OCI-LY3 (cell line): ENCODE measurements around the gene ROR1.

Experiments used
- H2AFZ ChIP-seq: fragments of 200-600, 300-600 bp; shearing (Covaris generic); 2 replicates; pipeline ENCODE4 v1.6.0; 2014; ENCODE audit warnings: antibody characterized with exemption, low read depth, low read length
- H3K27ac ChIP-seq: fragments of 200-600, 300-600 bp; sonication (generic); 2 replicates; pipeline ENCODE4 v1.5.1; 2014; ENCODE audit warnings: mild to moderate bottlenecking, low read length, moderate library complexity, mixed read lengths
- H3K27me3 ChIP-seq: fragments of 200-600, 300-600 bp; sonication (generic); 2 replicates; pipeline ENCODE4 v1.6.1; 2014; ENCODE audit warnings: low read depth, low read length, mixed read lengths
- H3K36me3 ChIP-seq: fragments of 200-600, 300-600 bp; sonication (generic); replicated peaks from 2 replicates; pipeline ENCODE3; 2014; ENCODE audit warnings: low read depth, low read length, mixed read lengths
- H3K4me1 ChIP-seq: fragments of 300-600, 200-600 bp; sonication (generic); 2 replicates; pipeline ENCODE4 v1.6.1; 2014; ENCODE audit warnings: low read length, mixed read lengths
- H3K4me2 ChIP-seq: fragments of 200-600, 300-600 bp; sonication (generic); 2 replicates; pipeline ENCODE4 v1.6.1; 2014; ENCODE audit warnings: low read length, mixed read lengths
- H3K4me3 ChIP-seq: fragments of 300-600, 200-600 bp; sonication (generic); 2 replicates; pipeline ENCODE4 v1.5.1; 2014; ENCODE audit warnings: antibody characterized with exemption, mild to moderate bottlenecking, low read length, moderate library complexity
- H3K79me2 ChIP-seq: fragments of 300-600, 200-600 bp; shearing (Covaris generic); 2 replicates; pipeline ENCODE4 v1.6.1; 2014; ENCODE audit warnings: mild to moderate bottlenecking, low read length, mixed read lengths
- H3K9ac ChIP-seq: fragments of 300-600, 200-600 bp; shearing (Covaris generic); 2 replicates; pipeline ENCODE4 v1.6.0; 2014; ENCODE audit warnings: mild to moderate bottlenecking, low read length, moderate library complexity
- H3K9me3 ChIP-seq: fragments of 200-600, 300-600 bp; shearing (Covaris generic); 2 replicates; pipeline ENCODE4 v1.6.1; 2014; ENCODE audit warnings: low read length, mixed read lengths; ENCODE audit not compliant: insufficient read depth
- H4K20me1 ChIP-seq: fragments of 200-600, 300-600 bp; sonication (generic); 2 replicates; pipeline ENCODE4 v1.6.1; 2016; ENCODE audit warnings: low read length, mixed read lengths; ENCODE audit not compliant: insufficient read depth
- CTCF ChIP-seq: fragments of 200-600, 300-600 bp; sonication (generic); IDR thresholded peaks from 2 replicates; pipeline ENCODE4 v1.5.1; 2014; ENCODE audit warnings: antibody characterized with exemption, low read length, low read depth
- EZH2phosphoT487 ChIP-seq: fragments of 200-600 bp; shearing (Covaris generic); IDR thresholded peaks from 2 replicates; pipeline ENCODE4 v1.6.1; 2018; ENCODE audit warnings: antibody characterized with exemption, mixed run types, low read depth

The ROR1 gene

GRCh38 chr1:63875636-63876035 lies 101.8 kb downstream of the ROR1 start:
- Histone ChIP-seq H2AFZ (no peak overlapping the region), H3K79me2 (no peaks in the 10 kb centered on the region), H3K4me1 (no peaks in the 10 kb centered on the region), H3K27me3 (no peaks in the 10 kb centered on the region), H3K9ac (no peak overlapping the region), H3K27ac (no peak overlapping the region), H3K4me3 (no peak overlapping the region), H3K9me3 (no peaks in the 10 kb centered on the region), H3K4me2 (no peak overlapping the region), H3K36me3 (no peaks in the 10 kb centered on the region), H4K20me1 (no peaks in the 10 kb centered on the region)
- no peak for TF ChIP-seq EZH2phosphoT487
- TF ChIP-seq CTCF: no peak

- no peak overlapping the region for H3K4me2 ChIP-seq
Measured at GRCh38 chr1:63877021-63877767, 103.4 kb downstream of the ROR1 start.

GRCh38 chr1:63877816-63878215 lies 104.0 kb downstream of the ROR1 start:
- no peak overlapping the region for H3K4me2 ChIP-seq
- no peak overlapping the region for H2AFZ ChIP-seq
- H3K4me3 ChIP-seq: no peak overlapping the region
- H3K4me1 ChIP-seq: no peaks in the 10 kb centered on the region
- no peaks in the 10 kb centered on the region for H3K79me2 ChIP-seq
- H3K9ac ChIP-seq: no peak overlapping the region
- TF ChIP-seq EZH2phosphoT487 (no peak), CTCF (no peak)
- H3K27me3 ChIP-seq: no peaks in the 10 kb centered on the region
- no peaks in the 10 kb centered on the region for H3K36me3 ChIP-seq
- H3K9me3 ChIP-seq: no peaks in the 10 kb centered on the region
- no peak overlapping the region for H3K27ac ChIP-seq
- H4K20me1 ChIP-seq: no peaks in the 10 kb centered on the region

More at GRCh38 chr1:63877021-63877767, 103.4 kb downstream of the ROR1 start:
- Histone ChIP-seq H3K9me3 (no peaks in the 10 kb centered on the region), H3K36me3 (no peaks in the 10 kb centered on the region), H2AFZ (no peak overlapping the region), H3K4me1 (no peaks in the 10 kb centered on the region), H3K27ac (no peak overlapping the region), H3K79me2 (no peaks in the 10 kb centered on the region), H4K20me1 (no peaks in the 10 kb centered on the region), H3K27me3 (no peaks in the 10 kb centered on the region), H3K9ac (no peak overlapping the region), H3K4me3 (no peak overlapping the region)
- TF ChIP-seq EZH2phosphoT487 (no peak), CTCF (no peak)

- no peak overlapping the region for H3K9ac ChIP-seq
- no peaks in the 10 kb centered on the region for H4K20me1 ChIP-seq
- no peak overlapping the region for H2AFZ ChIP-seq
- H3K9me3 ChIP-seq: no peaks in the 10 kb centered on the region
- no peak overlapping the region for H3K27ac ChIP-seq
- no peaks in the 10 kb centered on the region for H3K79me2 ChIP-seq
- H3K4me1 ChIP-seq: no peaks in the 10 kb centered on the region
- no peaks in the 10 kb centered on the region for H3K36me3 ChIP-seq
- no peak overlapping the region for H3K4me3 ChIP-seq
- no peak overlapping the region for H3K4me2 ChIP-seq
- H3K27me3 ChIP-seq: no peaks in the 10 kb centered on the region
- no peak for TF ChIP-seq CTCF
- no peak for TF ChIP-seq EZH2phosphoT487
Measured at GRCh38 chr1:63878932-63879331, 105.1 kb downstream of the ROR1 start.
